Tibial nerve (tissue), 4 donors: ENCODE results near the gene PRKCG. TPM values are rescaled to one million over a fixed set of nuclear protein-coding genes. Genes with fewer than 3 reads are reported as not detected.

Experiments
- DNase-seq, 2 donors: peaks; one replicate each; pipeline ENCODE4 v3.0.0-alpha.2; 2019; ENCODE audit warnings: low spot score in 2 of 2
- H3K27ac ChIP-seq, 4 donors: fragments of 200-600 bp; sonication (generic) in 3 of 4; one replicate each; pipeline ENCODE4 v1.5.1; 2017 to 2019; ENCODE audit warnings: mild to moderate bottlenecking in 1 of 4
- H3K27me3 ChIP-seq, 2 donors: fragments of 200-600 bp; sonication (generic) in 1 of 2; one replicate each; pipeline versions ENCODE4 v1.5.1 to v1.6.0; 2017 to 2019
- H3K36me3 ChIP-seq, 3 donors: fragments of 200-600 bp; sonication (generic); one replicate each; pipeline ENCODE4 v1.5.1; 2018 to 2019
- H3K4me1 ChIP-seq, 4 donors: fragments of 200-600 bp; sonication (generic) in 3 of 4; one replicate each; pipeline ENCODE4 v1.5.1; 2017 to 2019
- H3K4me3 ChIP-seq, 4 donors: fragments of 200-600 bp; sonication (generic) in 3 of 4; one replicate each; pipeline ENCODE4 v1.5.1; 2017 to 2019; ENCODE audit warnings: mild to moderate bottlenecking in 1 of 4, moderate library complexity in 1 of 4
- H3K9me3 ChIP-seq, 4 donors: fragments of 200-600 bp; sonication (generic) in 3 of 4; one replicate each; pipeline ENCODE4 v1.5.1; 2017 to 2019
- EP300 ChIP-seq, 2 donors: sonication (generic); formaldehyde crosslinking; IDR thresholded peaks; one replicate each; pipeline ENCODE4 v1.6.1; 2017; ENCODE audit warnings: antibody characterized with exemption in 2 of 2, mild to moderate bottlenecking in 1 of 2
- POLR2A ChIP-seq, 2 donors: fragments of 450-650 bp; IDR thresholded peaks; one replicate each; pipeline ENCODE4 v1.6.1; 2017; ENCODE audit warnings: antibody characterized with exemption in 2 of 2, mild to moderate bottlenecking in 2 of 2, moderate library complexity in 2 of 2
- WGBS, 2 donors: methylation state at CpG; one replicate each; pipeline ENCODE4 v1.1.5; 2018; 5-methylcytosine and 5-hydroxymethylcytosine counted together
- total RNA-seq, 4 donors: library from RNA; depleted of rRNA; stranded (reverse); fragments of >200 nt; gene quantifications; one replicate each; pipeline ENCODE4 v1.1.0, GENCODE V29; 2016
- TF ChIP-seq, protein P1 (sequence below), 5 experiments: fragments of 200-600 bp in 3 of 5; fragments of 450-650 bp in 2 of 5; sonication (generic) in 3 of 5; IDR thresholded peaks; one replicate each; pipeline ENCODE4 v1.5.1; 2016 to 2019; ENCODE audit warnings: antibody characterized with exemption in 5 of 5, mild to moderate bottlenecking in 3 of 5, moderate library complexity in 2 of 5

PRKCG gene
- total RNA-seq, 4 donors from 2014 or later, result not detected

DNA sequence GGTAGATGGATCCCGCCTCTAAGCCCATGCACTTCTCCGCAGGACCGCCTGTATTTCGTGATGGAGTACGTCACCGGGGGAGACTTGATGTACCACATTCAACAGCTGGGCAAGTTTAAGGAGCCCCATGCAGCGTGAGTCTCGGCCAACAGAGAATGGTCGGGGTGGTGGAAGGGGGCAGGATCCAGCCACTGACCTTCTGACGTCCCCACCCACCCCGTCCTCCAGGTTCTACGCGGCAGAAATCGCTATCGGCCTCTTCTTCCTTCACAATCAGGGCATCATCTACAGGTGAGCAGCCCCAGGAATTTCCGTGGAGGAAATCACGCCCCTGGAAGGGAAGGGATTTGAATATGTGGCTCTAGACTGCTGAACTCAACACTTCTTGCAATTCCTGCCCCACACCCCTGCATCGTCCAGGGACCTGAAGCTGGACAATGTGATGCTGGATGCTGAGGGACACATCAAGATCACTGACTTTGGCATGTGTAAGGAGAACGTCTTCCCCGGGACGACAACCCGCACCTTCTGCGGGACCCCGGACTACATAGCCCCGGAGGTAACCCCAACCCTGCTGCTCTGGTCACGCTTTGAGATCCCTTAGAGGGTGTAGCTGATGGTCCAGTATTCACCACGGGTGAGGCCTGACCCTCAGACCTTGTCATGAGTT is 18.3 kb downstream of the PRKCG start:
- Histone ChIP-seq H3K4me3 (no peak overlapping the region), H3K27me3 (peaks cover 0 to 47% of the 10 kb centered on the region in 2 donors), H3K4me1 (peaks cover 0 to 3% (median 0%) of the 10 kb centered on the region in 4 donors), H3K36me3 (no peaks in the 10 kb centered on the region), H3K27ac (no peak overlapping the region), H3K9me3 (no peaks in the 10 kb centered on the region)
- WGBS, 2 donors, result 91 to 94% methylated on average over 27 of the region's 27 CpGs
- TF ChIP-seq EP300 (IDR thresholded peaks at IDR 0.05), result no peak
- no peak for TF ChIP-seq POLR2A (IDR thresholded peaks at IDR 0.05)
- TF ChIP-seq, protein P1, sequence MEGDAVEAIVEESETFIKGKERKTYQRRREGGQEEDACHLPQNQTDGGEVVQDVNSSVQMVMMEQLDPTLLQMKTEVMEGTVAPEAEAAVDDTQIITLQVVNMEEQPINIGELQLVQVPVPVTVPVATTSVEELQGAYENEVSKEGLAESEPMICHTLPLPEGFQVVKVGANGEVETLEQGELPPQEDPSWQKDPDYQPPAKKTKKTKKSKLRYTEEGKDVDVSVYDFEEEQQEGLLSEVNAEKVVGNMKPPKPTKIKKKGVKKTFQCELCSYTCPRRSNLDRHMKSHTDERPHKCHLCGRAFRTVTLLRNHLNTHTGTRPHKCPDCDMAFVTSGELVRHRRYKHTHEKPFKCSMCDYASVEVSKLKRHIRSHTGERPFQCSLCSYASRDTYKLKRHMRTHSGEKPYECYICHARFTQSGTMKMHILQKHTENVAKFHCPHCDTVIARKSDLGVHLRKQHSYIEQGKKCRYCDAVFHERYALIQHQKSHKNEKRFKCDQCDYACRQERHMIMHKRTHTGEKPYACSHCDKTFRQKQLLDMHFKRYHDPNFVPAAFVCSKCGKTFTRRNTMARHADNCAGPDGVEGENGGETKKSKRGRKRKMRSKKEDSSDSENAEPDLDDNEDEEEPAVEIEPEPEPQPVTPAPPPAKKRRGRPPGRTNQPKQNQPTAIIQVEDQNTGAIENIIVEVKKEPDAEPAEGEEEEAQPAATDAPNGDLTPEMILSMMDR (IDR thresholded peaks at IDR 0.05), result no peak
- no peak for DNase-seq

DNA sequence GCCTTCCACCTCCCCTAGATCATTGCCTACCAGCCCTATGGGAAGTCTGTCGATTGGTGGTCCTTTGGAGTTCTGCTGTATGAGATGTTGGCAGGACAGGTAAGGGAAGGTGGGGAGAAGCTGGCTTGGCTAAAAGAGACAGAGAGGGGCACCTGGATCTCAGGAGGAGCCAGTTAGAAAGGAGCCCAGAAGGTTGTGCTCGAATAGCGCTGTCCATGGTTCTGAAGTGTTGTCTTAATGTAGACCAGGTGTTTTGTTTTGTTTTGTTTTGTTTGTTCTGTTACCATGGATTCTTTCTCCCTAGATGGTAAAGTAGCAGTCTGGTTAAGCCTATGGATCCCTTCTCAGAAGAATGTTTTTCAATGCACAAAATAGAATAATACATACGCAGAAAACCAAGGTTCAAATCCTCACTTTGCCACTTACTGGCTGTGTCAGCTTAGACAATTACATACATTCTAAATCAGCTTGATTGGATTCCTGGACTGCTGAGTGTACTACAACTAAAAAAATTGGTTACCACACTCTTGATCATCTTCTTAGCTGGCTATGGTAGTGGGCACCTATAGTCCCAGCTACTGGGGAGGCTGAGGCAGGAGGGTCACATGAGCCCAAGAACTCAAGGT is 21.2 kb downstream of the PRKCG start:
- DNase-seq, result no peak
- Histone ChIP-seq H3K36me3 (no peaks in the 10 kb centered on the region), H3K9me3 (no peaks in the 10 kb centered on the region), H3K4me1 (peaks cover 0 to 21% (median under 1%) of the 10 kb centered on the region in 4 donors), H3K27me3 (peaks cover 0 to 43% of the 10 kb centered on the region in 2 donors), H3K27ac (no peak overlapping the region), H3K4me3 (no peak overlapping the region)
- 37 to 43% methylated on average over 4 of the region's 4 CpGs for WGBS, 2 donors
- TF ChIP-seq POLR2A (IDR thresholded peaks at IDR 0.05), result no peak
- no peak for TF ChIP-seq EP300 (IDR thresholded peaks at IDR 0.05)
- TF ChIP-seq, protein P1 (IDR thresholded peaks at IDR 0.05), result no peak

DNA sequence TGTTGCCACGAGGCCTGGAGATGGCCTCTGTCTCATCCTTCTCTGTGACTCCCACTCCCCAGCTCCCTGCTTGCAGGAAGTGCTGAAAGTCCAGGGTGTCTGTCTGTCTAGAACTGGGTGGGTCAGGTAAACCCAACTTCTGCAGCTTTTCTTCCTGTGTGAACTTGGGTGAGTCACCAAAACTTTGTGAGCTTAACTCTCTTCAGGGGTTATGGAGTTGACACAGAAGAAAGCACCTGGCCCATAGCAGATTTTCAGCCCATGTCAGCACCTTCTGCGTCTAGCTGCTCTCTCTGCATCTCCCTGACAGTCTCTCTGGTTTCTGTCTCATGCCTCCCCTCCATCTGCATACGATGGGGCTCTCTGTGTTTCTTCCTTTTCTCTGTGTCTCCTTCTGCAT is 22.9 kb downstream of the PRKCG start:
- Histone ChIP-seq H3K27me3 (peaks cover 0 to 47% of the 10 kb centered on the region in 2 donors), H3K9me3 (no peaks in the 10 kb centered on the region), H3K4me3 (no peak overlapping the region), H3K27ac (no peak overlapping the region), H3K4me1 (peaks cover 0 to 33% (median 4%) of the 10 kb centered on the region in 4 donors), H3K36me3 (no peaks in the 10 kb centered on the region)
- DNase-seq, result no peak
- no peak for TF ChIP-seq POLR2A (IDR thresholded peaks at IDR 0.05)
- TF ChIP-seq, protein P1 (IDR thresholded peaks at IDR 0.05), result no peak
- TF ChIP-seq EP300 (IDR thresholded peaks at IDR 0.05), result no peak
- 36 to 37% methylated on average over 3 of the region's 3 CpGs for WGBS, 2 donors

DNA sequence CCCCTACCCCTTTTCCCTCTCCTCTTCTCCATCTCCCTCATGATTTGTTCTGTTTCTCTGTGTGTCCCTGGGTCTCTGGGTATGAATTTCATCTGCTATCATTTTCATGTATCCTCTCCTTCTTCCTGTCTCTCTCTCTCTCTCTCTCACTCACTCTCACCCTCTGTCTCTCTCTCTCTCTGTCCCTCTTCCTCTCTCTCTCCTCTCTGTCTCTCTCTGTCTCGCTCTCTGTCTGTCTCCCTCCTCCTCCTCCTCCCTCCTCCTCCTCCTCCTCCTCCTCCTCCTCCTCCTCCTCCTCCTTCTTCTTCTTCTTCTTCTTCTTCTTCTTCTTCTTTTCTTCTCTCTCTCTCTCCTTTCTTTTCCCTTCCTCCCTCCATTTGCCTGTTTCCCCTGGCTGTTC is 23.8 kb downstream of the PRKCG start:
- Histone ChIP-seq H3K27me3 (peaks cover 0 to 56% of the 10 kb centered on the region in 2 donors), H3K27ac (no peak overlapping the region)
- TF ChIP-seq EP300 (IDR thresholded peaks at IDR 0.05), result no peak
- no peak for TF ChIP-seq POLR2A (IDR thresholded peaks at IDR 0.05)
- TF ChIP-seq, protein P1 (IDR thresholded peaks at IDR 0.05), result no peak

More for the DNA sequence above, 23.8 kb downstream of the PRKCG start:
- WGBS, 2 donors, result 38 to 63% methylated on average over 1 of the region's 1 CpG
- no peak for DNase-seq
- H3K9me3 ChIP-seq, result no peaks in the 10 kb centered on the region
- H3K4me1 ChIP-seq, result peaks cover 0 to 34% (median 4%) of the 10 kb centered on the region in 4 donors
- no peaks in the 10 kb centered on the region for H3K36me3 ChIP-seq
- no peak overlapping the region for H3K4me3 ChIP-seq
